Ishikawa (cell line): ENCODE data around the gene FABP1.

ENCODE experiments used
- CREB1 ChIP-seq: IDR thresholded peaks from 2 replicates; pipeline ENCODE4 v1.6.1; 2012; ENCODE audit warnings: low read depth
- EP300 ChIP-seq: IDR thresholded peaks from 2 replicates; pipeline ENCODE4 v1.6.1; 2012; ENCODE audit warnings: borderline replicate concordance
- MAX ChIP-seq: IDR thresholded peaks from 2 replicates; pipeline ENCODE4 v1.6.1; 2012
- NFIC ChIP-seq: IDR thresholded peaks from 2 replicates; pipeline ENCODE4 v1.6.1; 2012
- REST ChIP-seq: IDR thresholded peaks from 2 replicates; pipeline ENCODE4 v1.6.1; 2012; ENCODE audit warnings: low read depth, mild to moderate bottlenecking
- TAF1 ChIP-seq: IDR thresholded peaks from 2 replicates; pipeline ENCODE4 v1.6.1; 2012; ENCODE audit warnings: low read depth, mild to moderate bottlenecking
- TCF12 ChIP-seq: IDR thresholded peaks from 2 replicates; pipeline ENCODE4 v1.6.1; 2012; ENCODE audit warnings: low read depth
- TEAD4 ChIP-seq: IDR thresholded peaks from 2 replicates; pipeline ENCODE4 v1.6.1; 2012
- YY1 ChIP-seq: IDR thresholded peaks from 2 replicates; pipeline ENCODE4 v1.6.1; 2012; ENCODE audit warnings: low read depth
- ZBTB7A ChIP-seq: IDR thresholded peaks from 2 replicates; pipeline ENCODE4 v1.6.1; 2012; ENCODE audit warnings: low read depth

GRCh38 chr2:88133875-88134274 is 6.0 kb upstream of the FABP1 start:
- TF ChIP-seq TEAD4 (no peak), REST (no peak), EP300 (no peak), TAF1 (no peak), MAX (no peak), NFIC (no peak), TCF12 (no peak), CREB1 (no peak), YY1 (no peak), ZBTB7A (no peak)
